HG03571 (cell line): ENCODE results near the gene ATG4A.

Source experiments
- ATAC-seq: cut with Tn5 transposase; IDR thresholded peaks from one replicate; pipeline ENCODE4 v1.9.1; 2021; ENCODE audit not compliant: unreplicated experiment

The ATG4A gene, protein sequence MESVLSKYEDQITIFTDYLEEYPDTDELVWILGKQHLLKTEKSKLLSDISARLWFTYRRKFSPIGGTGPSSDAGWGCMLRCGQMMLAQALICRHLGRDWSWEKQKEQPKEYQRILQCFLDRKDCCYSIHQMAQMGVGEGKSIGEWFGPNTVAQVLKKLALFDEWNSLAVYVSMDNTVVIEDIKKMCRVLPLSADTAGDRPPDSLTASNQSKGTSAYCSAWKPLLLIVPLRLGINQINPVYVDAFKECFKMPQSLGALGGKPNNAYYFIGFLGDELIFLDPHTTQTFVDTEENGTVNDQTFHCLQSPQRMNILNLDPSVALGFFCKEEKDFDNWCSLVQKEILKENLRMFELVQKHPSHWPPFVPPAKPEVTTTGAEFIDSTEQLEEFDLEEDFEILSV

DNA sequence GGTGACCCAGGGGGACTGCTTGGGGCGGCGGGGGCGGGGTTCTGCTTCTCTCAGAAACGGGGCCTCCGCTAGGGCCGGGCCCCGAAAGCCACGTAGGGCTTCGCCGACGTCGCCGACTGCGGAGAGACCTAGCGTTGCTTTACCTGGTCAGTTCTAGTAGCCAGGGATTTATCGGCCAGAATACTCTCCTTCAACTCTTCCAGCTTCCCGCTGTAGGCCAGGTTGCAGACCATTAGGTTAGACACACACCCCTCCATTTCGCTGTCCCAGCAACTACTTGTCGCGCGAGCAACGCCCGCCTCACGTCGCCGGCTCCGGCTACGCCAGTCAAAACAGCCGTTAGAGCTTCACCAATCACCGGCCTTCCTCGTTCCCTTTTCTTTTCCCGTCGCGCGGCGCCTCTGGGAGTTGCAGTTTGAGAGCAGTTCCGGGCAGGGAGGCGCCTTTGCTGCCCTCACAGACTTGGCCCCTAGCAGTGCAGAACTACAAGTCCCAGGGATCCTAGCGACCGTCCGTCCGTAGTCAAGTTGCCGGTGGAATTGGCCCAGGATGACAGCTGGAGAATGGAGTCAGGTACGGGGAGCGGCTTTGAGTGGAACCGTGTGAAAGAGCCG lies at the start of gene ATG4A, which contains the start of gene PSMD10:
Gene ATG4A, plus strand, starts transcription at position 515 of the 614 bp plus-strand sequence. Its CDS starts 49 bp downstream, at position 564.
Gene PSMD10, minus strand, starts transcription at position 279 of the 614 bp plus-strand sequence. Its CDS starts 22 bp downstream, at position 257.
- ATAC-seq: peak; percentile 96

GRCh38 chrX:108044554-108045256 lies 46.9 kb upstream of the ATG4A start, which contains the start of gene VSIG1:
VSIG1 (plus strand) TSS chrX:108045065; CDS start chrX:108045131, 66 bp downstream.
- no peak for ATAC-seq

- ATAC-seq: no peak
Measured at GRCh38 chrX:108049649-108050048, 41.9 kb upstream of the ATG4A start.

- no peak for ATAC-seq
Measured at GRCh38 chrX:108053218-108053617, 38.4 kb upstream of the ATG4A start.

GRCh38 chrX:108055546-108055945 lies 36.0 kb upstream of the ATG4A start:
- ATAC-seq: no peak

- ATAC-seq: no peak
Measured at GRCh38 chrX:108059801-108060200, 31.8 kb upstream of the ATG4A start.

DNA sequence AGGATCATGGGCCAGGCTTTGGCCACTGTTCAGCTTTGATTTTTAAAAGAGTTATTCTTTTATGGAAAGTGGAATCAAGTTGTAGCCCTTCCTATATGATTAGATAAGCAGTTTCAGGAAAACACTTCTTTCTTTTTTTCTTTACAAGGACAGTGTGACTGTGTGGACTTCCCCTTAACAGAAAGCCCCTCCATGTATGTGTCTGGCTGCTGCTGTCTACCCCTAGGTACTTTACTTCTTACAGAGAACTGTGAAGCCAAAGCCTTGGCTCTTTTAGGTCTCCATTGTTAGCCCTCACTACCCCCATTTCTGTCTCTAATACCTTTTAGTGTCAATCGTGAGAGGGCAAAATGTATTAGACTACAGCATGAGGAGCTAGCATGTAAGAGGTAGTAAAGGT lies 27.6 kb upstream of the ATG4A start:
- no peak for ATAC-seq

DNA sequence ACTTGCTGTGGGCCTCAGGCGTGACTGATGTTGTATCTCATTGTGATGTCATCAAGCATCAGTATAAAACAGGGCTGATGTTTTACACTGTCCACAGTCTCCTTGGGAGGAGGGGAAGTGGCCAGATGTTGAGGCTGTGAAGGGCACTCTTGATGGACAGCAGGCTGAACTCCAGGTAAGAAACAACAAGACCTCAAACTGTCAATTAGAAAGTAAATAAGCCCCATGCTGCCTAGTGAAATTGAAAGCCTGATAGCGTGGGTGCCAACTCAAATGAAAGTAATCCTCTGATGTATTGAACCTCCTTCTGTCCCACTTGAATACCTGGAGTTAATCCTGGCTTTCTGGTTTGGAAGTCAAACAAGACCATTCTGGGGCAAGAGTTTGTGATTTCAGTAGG lies 27.0 kb upstream of the ATG4A start:
- no peak for ATAC-seq

DNA sequence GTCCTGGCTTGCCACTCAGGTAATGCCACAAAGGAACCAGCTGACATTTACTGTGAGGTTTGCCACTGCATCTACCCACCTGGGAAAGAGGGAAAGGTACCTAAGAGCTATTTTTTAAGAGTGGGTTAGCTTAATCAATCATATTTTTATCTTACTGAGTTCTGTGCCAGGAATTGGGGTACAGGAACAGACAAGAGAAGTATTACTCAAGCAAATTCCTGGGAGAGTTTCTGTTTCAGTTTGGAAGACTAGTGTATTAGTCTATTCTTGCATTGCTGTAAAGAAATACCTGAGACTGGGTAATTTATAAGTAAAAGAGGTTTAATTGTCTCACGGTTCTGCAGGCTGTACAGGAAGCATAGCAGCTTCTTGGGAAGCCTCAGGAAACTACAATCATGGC lies 23.5 kb upstream of the ATG4A start:
- no peak for ATAC-seq

DNA sequence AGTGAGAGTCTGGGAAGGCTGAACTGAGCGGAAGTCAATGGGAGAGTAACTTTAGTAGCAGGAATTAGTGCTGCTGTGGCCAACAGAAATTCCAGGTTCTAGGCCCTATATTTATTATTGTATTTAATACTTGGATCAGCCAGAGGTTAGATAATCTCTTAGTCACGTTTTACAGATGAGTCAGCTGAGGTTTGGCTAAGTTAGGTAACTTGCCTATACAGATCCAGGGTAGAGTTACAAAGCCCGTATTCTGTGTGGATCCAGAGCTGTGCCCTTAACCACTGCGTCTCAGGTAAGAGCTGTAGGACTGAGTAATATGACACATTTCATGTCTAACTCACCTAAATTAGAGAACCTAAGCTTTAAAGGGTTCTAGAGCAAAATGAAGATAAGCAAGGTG lies 20.7 kb upstream of the ATG4A start:
- ATAC-seq: no peak

- ATAC-seq: no peak
Measured at GRCh38 chrX:108071578-108071977, 20.0 kb upstream of the ATG4A start.

- no peak for ATAC-seq
Measured at GRCh38 chrX:108072746-108073145, 18.8 kb upstream of the ATG4A start.

DNA sequence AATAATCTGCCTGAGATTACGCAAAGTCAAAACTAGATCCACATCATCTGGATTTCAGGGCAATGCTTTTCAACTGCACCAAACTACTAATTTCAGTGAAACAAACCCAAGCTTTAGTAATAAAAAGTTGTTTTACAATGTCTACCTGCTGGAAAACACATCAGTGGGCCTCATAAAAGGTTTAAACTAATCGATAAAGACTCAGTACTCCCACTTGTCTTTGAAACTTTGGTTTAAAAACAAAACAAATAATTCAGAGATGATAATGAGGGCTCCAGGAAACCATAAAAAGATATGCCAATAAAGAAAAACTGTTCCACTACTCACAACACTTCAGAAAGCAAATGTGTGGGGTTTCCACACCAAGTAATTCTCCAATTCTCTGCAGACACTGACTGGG lies 10.5 kb upstream of the ATG4A start:
- ATAC-seq: no peak

- ATAC-seq: no peak
Measured at GRCh38 chrX:108087792-108088191, 3.8 kb upstream of the ATG4A start.

GRCh38 chrX:108088511-108088910 lies 3.1 kb upstream of the ATG4A start:
- no peak for ATAC-seq

- ATAC-seq: no peak
Measured at GRCh38 chrX:108090491-108091263, 901 bp upstream of the ATG4A start.

- peak; percentile 39 for ATAC-seq
Measured at GRCh38 chrX:108091878-108092291, 307 bp downstream of the ATG4A start.

- no peak for ATAC-seq
Measured at GRCh38 chrX:108097380-108097779, 5.8 kb downstream of the ATG4A start.

DNA sequence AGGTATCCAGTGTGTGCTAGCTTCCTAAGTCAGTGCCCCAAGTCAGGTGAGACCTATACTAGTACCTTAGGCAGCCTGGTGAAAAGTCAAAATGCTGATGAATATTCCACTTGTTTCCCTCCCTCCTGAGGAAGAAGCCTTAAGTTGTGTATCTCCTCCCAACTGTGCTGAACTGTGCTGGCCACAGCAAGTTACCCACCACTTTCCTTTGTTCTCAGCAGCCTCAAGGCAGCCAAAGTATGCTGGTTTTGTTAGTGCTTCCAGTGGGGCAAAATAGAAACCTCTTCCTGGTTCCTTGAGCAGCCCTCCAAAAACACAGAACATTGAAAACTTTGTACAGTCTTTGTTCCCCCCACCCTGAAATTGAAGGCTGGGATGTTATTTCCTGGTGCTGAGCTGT lies 13.9 kb downstream of the ATG4A start:
- no peak for ATAC-seq

- no peak for ATAC-seq
Measured at GRCh38 chrX:108114541-108114940, 23.0 kb downstream of the ATG4A start.

- no peak for ATAC-seq
Measured at GRCh38 chrX:108117988-108118387, 26.4 kb downstream of the ATG4A start.
